Ectodermal cell (in vitro differentiated cells): ENCODE measurements around the gene KCNIP4.

Source experiments
- H3K27ac ChIP-seq: 2 replicates; pipeline ENCODE4 v1.7.0; 2013; ENCODE audit warnings: mild to moderate bottlenecking, low read depth, low read length; ENCODE audit not compliant: insufficient read depth, poor library complexity, severe bottlenecking
- H3K27me3 ChIP-seq: 2 replicates; pipeline ENCODE4 v1.7.0; 2013; ENCODE audit warnings: mild to moderate bottlenecking, low read length; ENCODE audit not compliant: insufficient read depth, control insufficient read depth, poor library complexity, severe bottlenecking
- H3K36me3 ChIP-seq: one replicate; pipeline ENCODE4 v1.7.0; 2013; ENCODE audit warnings: low read length; ENCODE audit not compliant: control insufficient read depth, insufficient read depth
- H3K4me1 ChIP-seq: one replicate; pipeline ENCODE4 v1.7.0; 2013; ENCODE audit warnings: low read length; ENCODE audit not compliant: control insufficient read depth, insufficient read depth
- H3K4me3 ChIP-seq: 2 replicates; pipeline ENCODE4 v1.7.0; 2013; ENCODE audit warnings: low read depth, low read length, control low read depth; ENCODE audit not compliant: insufficient read depth
- H3K9me3 ChIP-seq: 2 replicates; pipeline ENCODE4 v1.7.0; 2013; ENCODE audit warnings: mild to moderate bottlenecking, low read length, moderate library complexity; ENCODE audit not compliant: control insufficient read depth
- WGBS, 2 experiments: methylation state at CpG; one replicate each; pipeline ENCODE4 v1.1.7; 2013; ENCODE audit warnings: missing lambda C conversion rate in 2 of 2; 5-methylcytosine and 5-hydroxymethylcytosine counted together

Gene KCNIP4

GRCh38 chr4:21921526-21922180 lies 26.9 kb downstream of the KCNIP4 start:
- no peak overlapping the region for H3K4me3 ChIP-seq
- no peaks in the 10 kb centered on the region for H3K36me3 ChIP-seq
- 89 to 92% methylated on average over 3 of the region's 3 CpGs for WGBS, 2 experiments
- H3K9me3 ChIP-seq = no peaks in the 10 kb centered on the region
- no peaks in the 10 kb centered on the region for H3K27me3 ChIP-seq
- H3K27ac ChIP-seq = no peak overlapping the region
- no peaks in the 10 kb centered on the region for H3K4me1 ChIP-seq

- 88 to 94% methylated on average over 3 of the region's 3 CpGs for WGBS, 2 experiments
- Histone ChIP-seq H3K27ac (no peak overlapping the region), H3K36me3 (no peaks in the 10 kb centered on the region), H3K4me3 (no peak overlapping the region), H3K9me3 (no peaks in the 10 kb centered on the region), H3K27me3 (no peaks in the 10 kb centered on the region), H3K4me1 (no peaks in the 10 kb centered on the region)
Measured at GRCh38 chr4:21915761-21916160, 32.8 kb downstream of the KCNIP4 start.

GRCh38 chr4:21901831-21902230 lies 46.7 kb downstream of the KCNIP4 start:
- H3K27ac ChIP-seq = no peak overlapping the region
- no peaks in the 10 kb centered on the region for H3K27me3 ChIP-seq
- H3K36me3 ChIP-seq = no peaks in the 10 kb centered on the region
- no peaks in the 10 kb centered on the region for H3K4me1 ChIP-seq
- WGBS, 2 experiments = 100% methylated on average over 1 of the region's 1 CpG; no CpG with 5 or more reads in 1 of the 2 experiments
- H3K4me3 ChIP-seq = no peak overlapping the region
- H3K9me3 ChIP-seq = no peaks in the 10 kb centered on the region

- Histone ChIP-seq H3K27ac (no peak overlapping the region), H3K4me1 (no peaks in the 10 kb centered on the region), H3K27me3 (no peaks in the 10 kb centered on the region), H3K4me3 (no peak overlapping the region), H3K9me3 (no peaks in the 10 kb centered on the region), H3K36me3 (no peaks in the 10 kb centered on the region)
- 71 to 100% methylated on average over 1 to 2 of the region's 2 CpGs for WGBS, 2 experiments
Measured at GRCh38 chr4:21901281-21901680, 47.3 kb downstream of the KCNIP4 start.

- H3K4me3 ChIP-seq = no peak overlapping the region
- WGBS, 2 experiments = 63 to 64% methylated on average over 1 to 2 of the region's 2 CpGs
- H3K27ac ChIP-seq = no peak overlapping the region
- H3K9me3 ChIP-seq = no peaks in the 10 kb centered on the region
- no peaks in the 10 kb centered on the region for H3K4me1 ChIP-seq
- H3K27me3 ChIP-seq = no peaks in the 10 kb centered on the region
- H3K36me3 ChIP-seq = no peaks in the 10 kb centered on the region
Measured at GRCh38 chr4:21900211-21900610, 48.4 kb downstream of the KCNIP4 start.

GRCh38 chr4:21898101-21898500 lies 50.5 kb downstream of the KCNIP4 start:
- H3K4me1 ChIP-seq = no peaks in the 10 kb centered on the region
- no peaks in the 10 kb centered on the region for H3K36me3 ChIP-seq
- H3K27me3 ChIP-seq = no peaks in the 10 kb centered on the region
- WGBS, 2 experiments = 84 to 90% methylated on average over 2 of the region's 2 CpGs
- H3K9me3 ChIP-seq = no peaks in the 10 kb centered on the region
- H3K4me3 ChIP-seq = no peak overlapping the region
- no peak overlapping the region for H3K27ac ChIP-seq

- Histone ChIP-seq H3K27me3 (no peaks in the 10 kb centered on the region), H3K4me1 (no peaks in the 10 kb centered on the region), H3K9me3 (no peaks in the 10 kb centered on the region), H3K27ac (no peak overlapping the region), H3K36me3 (no peaks in the 10 kb centered on the region), H3K4me3 (no peak overlapping the region)
- WGBS, 2 experiments = 82 to 100% methylated on average over 1 of the region's 2 CpGs
Measured at GRCh38 chr4:21896767-21897166, 51.8 kb downstream of the KCNIP4 start.

- Histone ChIP-seq H3K4me3 (no peak overlapping the region), H3K36me3 (no peaks in the 10 kb centered on the region), H3K27me3 (no peaks in the 10 kb centered on the region), H3K27ac (no peak overlapping the region), H3K9me3 (no peaks in the 10 kb centered on the region), H3K4me1 (no peaks in the 10 kb centered on the region)
- WGBS, 2 experiments = 95 to 97% methylated on average over 4 to 5 of the region's 5 CpGs
Measured at GRCh38 chr4:21893136-21893535, 55.4 kb downstream of the KCNIP4 start.

- no peak overlapping the region for H3K27ac ChIP-seq
- H3K36me3 ChIP-seq = no peaks in the 10 kb centered on the region
Measured at GRCh38 chr4:21890231-21890630, 58.3 kb downstream of the KCNIP4 start.

GRCh38 chr4:21888195-21888976 lies 60.2 kb downstream of the KCNIP4 start:
- Histone ChIP-seq H3K27me3 (no peaks in the 10 kb centered on the region), H3K9me3 (no peaks in the 10 kb centered on the region), H3K4me3 (no peak overlapping the region), H3K4me1 (no peaks in the 10 kb centered on the region), H3K36me3 (no peaks in the 10 kb centered on the region), H3K27ac (no peak overlapping the region)
- 87 to 89% methylated on average over 2 to 3 of the region's 3 CpGs for WGBS, 2 experiments

More at GRCh38 chr4:21890231-21890630, 58.3 kb downstream of the KCNIP4 start:
- Histone ChIP-seq H3K27me3 (no peaks in the 10 kb centered on the region), H3K4me3 (no peak overlapping the region), H3K9me3 (no peaks in the 10 kb centered on the region), H3K4me1 (no peaks in the 10 kb centered on the region)
